GM15510 (cell line): ENCODE measurements around the gene ZNF660.
A peak's percentile ranks its signal among the peaks of the same experiment; 100 is the strongest.

ENCODE experiments used
- POLR2A ChIP-seq: IDR thresholded peaks from 3 replicates; pipeline ENCODE4 v1.6.1; 2011; ENCODE audit warnings: borderline replicate concordance; ENCODE audit not compliant: insufficient read length; ENCODE audit errors: extremely low read depth

Gene ZNF660

DNA sequence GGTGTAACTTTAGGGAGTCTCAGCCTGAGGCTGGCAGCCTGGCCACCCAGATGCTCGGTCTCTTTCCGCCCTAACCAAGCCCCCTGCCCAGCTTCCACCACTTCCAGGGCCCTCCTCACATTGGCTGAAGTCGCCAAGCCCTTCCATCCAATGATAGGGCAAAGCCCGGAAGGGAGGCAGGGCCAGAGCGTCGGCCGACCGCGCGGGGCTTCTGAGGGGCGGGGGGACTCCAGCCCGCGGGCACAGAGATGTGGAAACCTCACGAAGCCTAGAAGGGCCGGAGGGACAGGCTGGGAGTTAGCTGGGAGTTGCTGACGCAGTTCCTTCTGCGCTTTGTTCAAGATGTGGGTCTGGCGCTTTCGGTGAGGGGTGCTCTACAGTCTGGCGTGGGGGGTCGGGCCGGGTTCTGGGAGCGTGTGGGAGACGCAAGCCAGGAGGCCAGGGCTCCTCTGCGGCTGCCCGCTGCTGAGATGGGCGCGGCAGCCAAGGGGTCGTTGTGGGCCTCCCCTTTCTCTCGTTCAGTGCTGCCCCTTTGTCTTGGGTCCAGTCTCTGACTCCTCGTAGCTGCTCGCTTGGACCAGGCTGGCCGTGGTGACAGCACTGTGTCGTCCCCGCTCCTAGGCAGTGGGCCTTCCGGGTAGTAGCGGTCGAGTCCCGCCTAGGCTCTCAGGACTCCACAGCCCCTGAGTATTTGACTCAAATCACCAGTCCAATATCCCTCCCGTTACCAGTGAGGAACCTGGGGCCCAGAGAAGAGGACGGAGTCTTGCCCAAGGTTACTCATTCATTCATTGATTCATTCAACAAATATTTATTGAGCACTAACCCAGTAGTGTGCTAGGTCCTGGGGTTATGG lies at the start of gene ZNF660:
ZNF660 (plus strand) TSS at position 319 of the 856 bp plus-strand sequence. CDS start 9,230 bp downstream, outside the sequence.
- TF ChIP-seq POLR2A = peak; percentile 9

DNA sequence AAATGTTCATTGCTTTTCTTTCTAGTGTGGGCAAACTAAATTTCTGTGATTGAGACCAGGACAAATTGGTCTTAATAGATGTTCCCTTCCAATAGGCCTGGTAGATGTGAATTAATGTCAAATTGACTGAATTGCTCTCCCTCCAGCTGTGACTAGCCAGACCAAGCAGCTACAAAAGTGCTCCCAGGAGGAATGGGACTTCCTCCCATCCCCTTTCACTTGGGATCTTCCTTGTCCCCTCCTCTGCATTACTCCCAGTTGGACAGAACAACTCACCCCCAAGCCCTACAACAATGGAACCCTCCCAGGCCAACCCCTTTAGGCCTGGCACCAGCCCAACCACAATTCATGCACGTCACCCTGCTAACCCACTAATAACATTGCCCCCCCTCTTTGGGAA lies 49.4 kb upstream of the ZNF660 start:
- no peak for TF ChIP-seq POLR2A

DNA sequence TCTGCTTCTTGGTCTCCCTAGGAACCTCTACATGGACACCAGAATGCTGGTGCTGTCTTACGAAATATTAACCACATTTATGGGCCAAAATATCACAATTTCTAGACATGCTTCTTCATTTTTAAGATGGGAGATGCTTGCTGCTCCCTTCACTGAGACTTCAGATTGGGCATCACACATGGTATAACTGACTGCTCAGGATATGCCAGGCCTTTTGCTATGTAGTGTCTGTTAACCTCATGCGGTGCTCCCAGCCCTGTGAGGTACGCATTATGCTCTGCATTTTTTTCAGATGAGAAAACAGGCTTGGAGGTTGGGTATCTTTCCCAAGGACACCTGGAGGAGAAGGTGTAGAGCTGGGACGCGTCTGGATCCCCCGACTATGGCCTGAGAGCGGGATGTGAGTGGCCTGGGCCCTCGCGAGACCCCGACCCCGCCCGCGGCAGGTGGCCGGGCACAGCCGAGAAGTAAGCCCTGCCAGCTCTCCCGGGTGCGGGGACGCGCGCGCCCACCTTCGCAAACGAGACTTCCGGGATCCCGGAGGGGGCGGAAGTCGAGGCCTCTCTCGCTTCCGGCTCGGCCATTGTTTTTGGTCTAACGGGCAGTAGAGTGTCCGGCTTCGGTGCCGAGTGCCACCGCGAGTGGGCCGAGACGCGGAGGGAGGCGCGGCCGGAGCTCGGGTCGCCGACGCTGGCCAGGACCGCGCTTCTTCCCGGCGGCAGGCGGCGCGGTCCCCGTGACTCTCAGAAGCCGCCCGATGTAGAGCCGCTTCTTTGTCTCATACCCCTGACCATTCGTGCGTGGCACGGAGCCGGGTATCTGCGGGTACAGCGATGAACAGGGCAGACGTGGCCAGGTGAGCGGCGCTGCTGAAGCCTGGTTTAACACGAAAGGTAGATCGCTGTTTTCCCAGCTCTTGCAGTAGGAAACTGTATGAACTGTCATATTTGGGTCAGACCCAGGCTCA lies 29.9 kb upstream of the ZNF660 start, which contains the start of gene ZKSCAN7:
ZKSCAN7 (plus strand) TSS at position 568 of the 967 bp plus-strand sequence. CDS start 1,855 bp downstream, outside the sequence.
- TF ChIP-seq POLR2A = peak; percentile 56

GRCh38 chr3:44555723-44556122 lies 29.0 kb upstream of the ZNF660 start:
- no peak for TF ChIP-seq POLR2A

GRCh38 chr3:44557074-44557473 lies 27.7 kb upstream of the ZNF660 start:
- no peak for TF ChIP-seq POLR2A

GRCh38 chr3:44561076-44561475 lies 23.7 kb upstream of the ZNF660 start:
- TF ChIP-seq POLR2A = no peak

GRCh38 chr3:44562147-44562546 lies 22.6 kb upstream of the ZNF660 start:
- no peak for TF ChIP-seq POLR2A

DNA sequence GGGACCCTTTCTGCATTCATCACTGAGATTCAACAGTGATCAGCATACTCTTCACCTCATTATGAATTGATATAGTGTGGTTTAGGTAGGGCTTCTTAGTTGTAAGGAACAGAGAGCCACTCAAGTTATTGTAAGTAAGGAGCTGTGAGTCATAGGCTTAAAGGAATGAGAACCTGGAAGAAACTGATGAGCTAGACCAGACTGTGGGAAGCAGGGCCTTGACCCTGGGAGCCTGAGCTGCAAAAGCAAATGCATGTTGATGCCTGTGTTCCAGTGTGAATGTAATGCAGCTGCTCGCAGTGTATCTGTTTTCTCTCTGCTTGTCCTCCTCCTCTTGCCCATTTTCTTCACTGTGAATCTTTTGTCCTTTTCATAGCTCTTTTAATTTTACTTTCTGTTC lies 16.2 kb upstream of the ZNF660 start:
- TF ChIP-seq POLR2A = no peak

DNA sequence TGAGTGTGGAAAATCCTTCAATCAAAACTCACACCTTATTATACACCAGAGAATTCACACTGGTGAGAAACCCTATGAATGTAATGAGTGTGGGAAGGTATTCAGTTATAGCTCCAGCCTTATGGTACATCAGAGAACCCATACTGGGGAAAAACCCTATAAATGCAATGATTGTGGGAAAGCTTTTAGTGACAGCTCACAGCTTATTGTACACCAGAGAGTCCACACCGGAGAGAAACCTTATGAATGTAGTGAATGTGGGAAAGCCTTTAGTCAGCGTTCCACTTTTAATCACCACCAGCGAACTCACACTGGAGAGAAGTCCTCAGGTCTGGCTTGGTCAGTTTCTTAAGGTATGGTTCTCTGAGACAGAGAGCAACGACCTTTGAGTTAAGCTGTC lies 13.7 kb upstream of the ZNF660 start:
- TF ChIP-seq POLR2A = no peak

- no peak for TF ChIP-seq POLR2A
These were observed 8.2 kb upstream of the ZNF660 start for GRCh38 chr3:44576613-44577012.

GRCh38 chr3:44596621-44597020 lies 11.9 kb downstream of the ZNF660 start:
- no peak for TF ChIP-seq POLR2A

DNA sequence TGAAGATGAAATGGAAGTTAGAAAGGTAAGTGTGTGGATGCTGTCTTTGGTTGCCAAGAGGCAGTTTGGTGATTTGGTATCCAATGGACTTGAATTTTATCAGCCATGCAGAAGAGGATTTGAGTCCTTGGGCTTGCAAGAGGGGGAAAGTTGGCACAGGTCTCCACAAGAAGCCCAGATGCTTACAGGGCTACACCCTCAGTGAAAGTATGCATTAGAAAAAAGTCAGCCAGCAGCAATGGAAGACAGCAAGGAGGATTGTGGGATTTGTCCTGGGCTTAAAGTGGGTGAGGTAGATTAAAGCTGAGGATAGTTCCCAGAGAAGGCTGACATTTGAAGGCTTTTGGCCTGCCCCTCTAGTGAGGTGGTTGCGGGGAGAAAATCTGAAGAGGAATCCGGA lies 17.0 kb downstream of the ZNF660 start:
- no peak for TF ChIP-seq POLR2A

- TF ChIP-seq POLR2A = no peak
These were observed 27.9 kb downstream of the ZNF660 start for GRCh38 chr3:44612678-44613077.

- peak; percentile 66 for TF ChIP-seq POLR2A
These were observed 40.2 kb downstream of the ZNF660 start, which contains the start of gene ZNF197 for GRCh38 chr3:44624749-44625480. ZNF197 (plus strand) TSS chr3:44625036; CDS start chr3:44629155, 4,119 bp downstream.
